GM18870 (cell line): Measurements from ENCODE around the gene CLEC17A.
"Not testable (repeated sequence)": the region's sequence is repeated elsewhere in the genome, so short reads cannot be mapped to it uniquely, and the experiment has no call there.

Source experiments
- ATAC-seq: cut with Tn5 transposase; IDR thresholded peaks from one replicate; pipeline ENCODE4 v1.9.1; 2021; ENCODE audit warnings: moderate library complexity; ENCODE audit not compliant: unreplicated experiment

The CLEC17A gene

GRCh38 chr19:14558370-14559066 lies 24.4 kb upstream of the CLEC17A start:
- ATAC-seq = no peak

- no peak for ATAC-seq
These were observed 22.7 kb upstream of the CLEC17A start for GRCh38 chr19:14559916-14560775.

- ATAC-seq = no peak
These were observed 22.1 kb upstream of the CLEC17A start for GRCh38 chr19:14560776-14561108.

- ATAC-seq = no peak
These were observed 21.6 kb upstream of the CLEC17A start for GRCh38 chr19:14561249-14561648.

- ATAC-seq = no peak
These were observed 21.0 kb upstream of the CLEC17A start for GRCh38 chr19:14561847-14562351.

GRCh38 chr19:14562660-14563589 lies 20.0 kb upstream of the CLEC17A start:
- ATAC-seq = no peak

GRCh38 chr19:14563590-14563926 lies 19.3 kb upstream of the CLEC17A start:
- no peak for ATAC-seq

GRCh38 chr19:14563989-14564651 lies 18.8 kb upstream of the CLEC17A start:
- no peak for ATAC-seq

- not testable (repeated sequence) for ATAC-seq
These were observed 18.1 kb upstream of the CLEC17A start for GRCh38 chr19:14564652-14565297.

- no peak for ATAC-seq
These were observed 17.6 kb upstream of the CLEC17A start for GRCh38 chr19:14565298-14565679.

GRCh38 chr19:14565765-14566711 lies 16.8 kb upstream of the CLEC17A start:
- no peak for ATAC-seq

GRCh38 chr19:14566712-14567077 lies 16.2 kb upstream of the CLEC17A start:
- ATAC-seq = no peak

- ATAC-seq = no peak
These were observed 15.8 kb upstream of the CLEC17A start for GRCh38 chr19:14567079-14567478.

- no peak for ATAC-seq
These were observed 11.9 kb upstream of the CLEC17A start for GRCh38 chr19:14570864-14571527.

GRCh38 chr19:14571695-14572490 lies 11.0 kb upstream of the CLEC17A start, which contains the start of gene NDUFB7:
Gene NDUFB7 (minus strand): TSS chr19:14572066. CDS start chr19:14572000, 66 bp downstream.
- ATAC-seq = peak; percentile 72

- no peak for ATAC-seq
These were observed 7.4 kb upstream of the CLEC17A start for GRCh38 chr19:14575428-14575980.

- no peak for ATAC-seq
These were observed 6.5 kb upstream of the CLEC17A start for GRCh38 chr19:14576363-14576762.
